HepG2 (cell line): ENCODE results near the gene PSMA7. TPM values are rescaled to one million over a fixed set of nuclear protein-coding genes. Genes with fewer than 3 reads are reported as not detected.

Experiments used
- AHR ChIP-seq: IDR thresholded peaks from 2 replicates; pipeline ENCODE4 v1.6.1; 2018; ENCODE audit warnings: missing genetic modification reagents, missing compliant biosample characterization
- ARNT ChIP-seq: fragments of 450-650 bp; IDR thresholded peaks from 2 replicates; pipeline ENCODE4 v1.6.1; 2017
- IKZF1 ChIP-seq: fragments of 450-650 bp; IDR thresholded peaks from 2 replicates; pipeline ENCODE4 v1.7.1; 2016
- KMT2B ChIP-seq: IDR thresholded peaks from 2 replicates; pipeline ENCODE4 v1.6.1; 2016; ENCODE audit warnings: missing genetic modification reagents, missing compliant biosample characterization
- RBM22 ChIP-seq: fragments of 200-400 bp; formaldehyde crosslinking; optimal IDR thresholded peaks from 2 replicates; pipeline ENCODE3; 2017; ENCODE audit warnings: mild to moderate bottlenecking, low read length, moderate library complexity
- RFXAP ChIP-seq: sonication (generic); formaldehyde crosslinking; IDR thresholded peaks from 2 replicates; pipeline ENCODE4 v1.4.0; 2020; ENCODE audit warnings: missing genetic modification reagents, borderline replicate concordance
- SUZ12 ChIP-seq: fragments of 150-350 bp; IDR thresholded peaks from 2 replicates; pipeline ENCODE4 v1.6.1; 2014; ENCODE audit warnings: low read depth, low read length
- TAF15 ChIP-seq: fragments of 200-400 bp; formaldehyde crosslinking; IDR thresholded peaks from one replicate; pipeline ENCODE4 v1.6.1; 2018; ENCODE audit warnings: mild to moderate bottlenecking, low read depth, low read length; ENCODE audit not compliant: poor library complexity, severe bottlenecking
- TOPORS ChIP-seq: sonication (generic); formaldehyde crosslinking; IDR thresholded peaks from 2 replicates; pipeline ENCODE4 v1.8.0; 2023; ENCODE audit warnings: mild to moderate bottlenecking, missing genetic modification reagents
- ZBTB21 ChIP-seq: sonication (generic); formaldehyde crosslinking; IDR thresholded peaks from 2 replicates; pipeline ENCODE4 v1.4.0; 2020; ENCODE audit warnings: missing genetic modification reagents
- ZFYVE20 ChIP-seq: sonication (generic); formaldehyde crosslinking; IDR thresholded peaks from 2 replicates; pipeline ENCODE4 v1.8.0; 2023; ENCODE audit warnings: low read depth, mild to moderate bottlenecking, moderate library complexity, missing genetic modification reagents, borderline replicate concordance
- ZNF230 ChIP-seq: sonication (generic); formaldehyde crosslinking; IDR thresholded peaks from 2 replicates; pipeline ENCODE4 v1.4.0; 2020; ENCODE audit warnings: mild to moderate bottlenecking, missing genetic modification reagents
- ZNF34 ChIP-seq: sonication (generic); formaldehyde crosslinking; IDR thresholded peaks from 2 replicates; pipeline ENCODE4 v1.4.0; 2020; ENCODE audit warnings: mild to moderate bottlenecking, missing genetic modification reagents, borderline replicate concordance
- ZNF414 ChIP-seq: sonication (generic); formaldehyde crosslinking; IDR thresholded peaks from 2 replicates; pipeline ENCODE4 v1.5.0; 2020; ENCODE audit warnings: missing genetic modification reagents
- ZNF441 ChIP-seq: sonication (generic); formaldehyde crosslinking; IDR thresholded peaks from 2 replicates; pipeline ENCODE4 v1.7.0; 2021; ENCODE audit warnings: missing genetic modification reagents, borderline replicate concordance
- ZNF652 ChIP-seq: IDR thresholded peaks from 2 replicates; pipeline ENCODE4 v1.6.1; 2016; ENCODE audit warnings: low read depth, borderline replicate concordance
- ZNF773 ChIP-seq: sonication (generic); formaldehyde crosslinking; IDR thresholded peaks from 2 replicates; pipeline ENCODE4 v1.4.0; 2020; ENCODE audit warnings: missing genetic modification reagents, borderline replicate concordance
- ZNF776 ChIP-seq: sonication (generic); formaldehyde crosslinking; IDR thresholded peaks from 2 replicates; pipeline ENCODE4 v1.4.0; 2020; ENCODE audit warnings: mild to moderate bottlenecking, missing genetic modification reagents
- ZNF792 ChIP-seq: IDR thresholded peaks from 2 replicates; pipeline ENCODE4 v1.6.1; 2016
- polyA plus RNA-seq, 8 experiments: library from polyadenylated mRNA; depleted of rRNA in 3 of 8; stranded (reverse) in 7 of 8; unstranded in 1 of 8; fragments of >200 nt; fragmentation: Illumina TruSeq in 4 of 8; extraction: Trizol in 4 of 8; gene quantifications; 2 replicates each; pipeline versions ENCODE4 v1.2.1 to v1.2.3, GENCODE V29; 2011 to 2016; ENCODE audit warnings: low read depth in 4 of 8, missing spikeins in 1 of 8, mixed read lengths in 1 of 8; ENCODE audit not compliant: insufficient read depth in 1 of 8
- total RNA-seq, 5 experiments: library from RNA; depleted of rRNA; stranded (reverse); fragments of >200 nt; fragmentation: Illumina TruSeq; extraction: Trizol; gene quantifications; 2 replicates each; pipeline ENCODE4 v1.2.3, GENCODE V29; 2016; ENCODE audit warnings: low read depth in 1 of 5
- TF ChIP-seq, protein P1 (sequence below): sonication (generic); formaldehyde crosslinking; IDR thresholded peaks from 2 replicates; pipeline ENCODE4 v1.4.0; 2020; ENCODE audit warnings: missing genetic modification reagents; ENCODE audit errors: not compliant biosample characterization
- TF ChIP-seq, protein P2 (sequence below): sonication (generic); formaldehyde crosslinking; IDR thresholded peaks from 2 replicates; pipeline ENCODE4 v1.4.0; 2020; ENCODE audit warnings: missing genetic modification reagents
- TF ChIP-seq, protein P3 (sequence below): sonication (generic); formaldehyde crosslinking; conservative IDR thresholded peaks from 2 replicates; pipeline ENCODE4 v1.4.0; 2020; ENCODE audit warnings: missing genetic modification reagents
- TF ChIP-seq, protein P4 (sequence below): sonication (generic); formaldehyde crosslinking; conservative IDR thresholded peaks from 2 replicates; pipeline ENCODE4 v1.4.0; 2020; ENCODE audit warnings: missing genetic modification reagents
- TF ChIP-seq, protein P5 (sequence below): sonication (generic); formaldehyde crosslinking; IDR thresholded peaks from 2 replicates; pipeline ENCODE4 v1.4.0; 2020; ENCODE audit warnings: mild to moderate bottlenecking, missing genetic modification reagents
- TF ChIP-seq, protein P6 (sequence below): sonication (generic); formaldehyde crosslinking; IDR thresholded peaks from 2 replicates; pipeline ENCODE4 v1.8.0; 2022; ENCODE audit warnings: missing genetic modification reagents, low read depth, mild to moderate bottlenecking, borderline replicate concordance

PSMA7 gene
- total and polyA plus RNA-seq, 2 of the 13 experiments (the other 11 are each of a cell fraction or from before 2014, with no cell fraction given), result 531 to 631 TPM

DNA sequence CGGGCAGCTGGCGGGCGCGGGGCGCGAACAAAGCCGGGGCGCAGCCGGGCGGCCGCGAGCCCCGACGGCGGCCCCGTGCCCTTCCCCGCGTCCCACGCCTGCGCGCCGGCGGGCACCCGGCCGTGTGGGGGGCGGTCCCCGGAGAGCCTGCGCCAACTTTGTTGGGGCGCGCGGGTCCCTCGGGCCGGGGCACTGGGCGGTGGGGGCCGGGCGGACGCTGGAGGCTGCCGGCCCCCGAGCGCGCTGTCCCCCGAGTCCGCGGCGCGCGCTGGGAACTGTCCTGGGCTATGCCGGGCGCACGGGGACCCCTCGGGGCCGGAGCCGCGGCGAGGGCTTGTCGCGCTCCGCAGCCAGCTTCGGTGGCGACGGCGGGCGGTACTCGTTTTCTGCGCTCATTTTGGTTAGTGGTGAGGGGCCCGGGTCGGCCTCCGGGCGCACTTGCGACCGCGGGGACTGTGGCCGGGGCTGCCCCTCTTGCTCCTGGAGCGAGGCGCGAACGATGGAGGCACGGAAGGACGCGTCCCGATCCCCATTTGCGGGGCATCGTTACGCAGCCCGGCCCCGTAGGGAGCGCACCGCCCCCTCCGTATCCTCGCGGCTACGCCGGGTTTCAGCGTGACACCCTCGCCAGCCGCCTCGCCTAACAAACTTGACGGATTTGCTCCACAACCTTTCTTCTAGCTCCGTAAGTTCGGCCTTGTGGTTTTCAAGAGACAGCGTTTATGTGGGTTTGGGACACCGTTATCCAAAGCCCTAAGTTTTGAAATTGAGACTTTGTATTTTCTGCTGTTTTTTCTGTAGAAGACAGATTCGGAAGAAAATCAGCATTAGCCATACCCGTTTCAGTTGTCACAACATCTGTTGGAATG, 997 bp upstream of the PSMA7 start (continued):
- TF ChIP-seq ZNF230 (CRISPR knock-in tag), result peak; percentile 43; the same call in 1 of the 2 replicates
- TF ChIP-seq, protein P1, sequence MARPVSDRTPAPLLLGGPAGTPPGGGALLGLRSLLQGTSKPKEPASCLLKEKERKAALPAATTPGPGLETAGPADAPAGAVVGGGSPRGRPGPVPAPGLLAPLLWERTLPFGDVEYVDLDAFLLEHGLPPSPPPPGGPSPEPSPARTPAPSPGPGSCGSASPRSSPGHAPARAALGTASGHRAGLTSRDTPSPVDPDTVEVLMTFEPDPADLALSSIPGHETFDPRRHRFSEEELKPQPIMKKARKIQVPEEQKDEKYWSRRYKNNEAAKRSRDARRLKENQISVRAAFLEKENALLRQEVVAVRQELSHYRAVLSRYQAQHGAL, result no peak
- TF ChIP-seq, protein P2, sequence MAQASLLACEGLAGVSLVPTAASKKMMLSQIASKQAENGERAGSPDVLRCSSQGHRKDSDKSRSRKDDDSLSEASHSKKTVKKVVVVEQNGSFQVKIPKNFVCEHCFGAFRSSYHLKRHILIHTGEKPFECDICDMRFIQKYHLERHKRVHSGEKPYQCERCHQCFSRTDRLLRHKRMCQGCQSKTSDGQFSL (CRISPR knock-in tag), result no peak
- no peak for TF ChIP-seq TAF15
- TF ChIP-seq TOPORS (CRISPR knock-in tag), result no peak
- TF ChIP-seq ZBTB21, result no peak
- TF ChIP-seq ZNF776, result peak; percentile 71; the same call in 1 of the 2 replicates
- no peak for TF ChIP-seq ZNF652 (CRISPR knock-in tag)
- no peak for TF ChIP-seq IKZF1
- TF ChIP-seq SUZ12, result no peak
- TF ChIP-seq ZFYVE20 (CRISPR knock-in tag), result no peak; the same call in 1 of the 2 replicates
- no peak for TF ChIP-seq ZNF773 (CRISPR knock-in tag)
- TF ChIP-seq KMT2B (CRISPR knock-in tag), result peak; percentile 22; the same call in 1 of the 2 replicates
- TF ChIP-seq, protein P3, sequence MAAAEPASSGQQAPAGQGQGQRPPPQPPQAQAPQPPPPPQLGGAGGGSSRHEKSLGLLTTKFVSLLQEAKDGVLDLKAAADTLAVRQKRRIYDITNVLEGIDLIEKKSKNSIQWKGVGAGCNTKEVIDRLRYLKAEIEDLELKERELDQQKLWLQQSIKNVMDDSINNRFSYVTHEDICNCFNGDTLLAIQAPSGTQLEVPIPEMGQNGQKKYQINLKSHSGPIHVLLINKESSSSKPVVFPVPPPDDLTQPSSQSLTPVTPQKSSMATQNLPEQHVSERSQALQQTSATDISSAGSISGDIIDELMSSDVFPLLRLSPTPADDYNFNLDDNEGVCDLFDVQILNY (CRISPR knock-in tag), result no peak; the same call in 1 of the 2 replicates
- no peak for TF ChIP-seq RBM22
- no peak for TF ChIP-seq ARNT
- TF ChIP-seq, protein P4, sequence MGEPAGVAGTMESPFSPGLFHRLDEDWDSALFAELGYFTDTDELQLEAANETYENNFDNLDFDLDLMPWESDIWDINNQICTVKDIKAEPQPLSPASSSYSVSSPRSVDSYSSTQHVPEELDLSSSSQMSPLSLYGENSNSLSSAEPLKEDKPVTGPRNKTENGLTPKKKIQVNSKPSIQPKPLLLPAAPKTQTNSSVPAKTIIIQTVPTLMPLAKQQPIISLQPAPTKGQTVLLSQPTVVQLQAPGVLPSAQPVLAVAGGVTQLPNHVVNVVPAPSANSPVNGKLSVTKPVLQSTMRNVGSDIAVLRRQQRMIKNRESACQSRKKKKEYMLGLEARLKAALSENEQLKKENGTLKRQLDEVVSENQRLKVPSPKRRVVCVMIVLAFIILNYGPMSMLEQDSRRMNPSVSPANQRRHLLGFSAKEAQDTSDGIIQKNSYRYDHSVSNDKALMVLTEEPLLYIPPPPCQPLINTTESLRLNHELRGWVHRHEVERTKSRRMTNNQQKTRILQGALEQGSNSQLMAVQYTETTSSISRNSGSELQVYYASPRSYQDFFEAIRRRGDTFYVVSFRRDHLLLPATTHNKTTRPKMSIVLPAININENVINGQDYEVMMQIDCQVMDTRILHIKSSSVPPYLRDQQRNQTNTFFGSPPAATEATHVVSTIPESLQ (CRISPR knock-in tag), result no peak
- no peak; the same call in 1 of the 2 replicates for TF ChIP-seq ZNF792 (CRISPR knock-in tag)
- TF ChIP-seq, protein P5, sequence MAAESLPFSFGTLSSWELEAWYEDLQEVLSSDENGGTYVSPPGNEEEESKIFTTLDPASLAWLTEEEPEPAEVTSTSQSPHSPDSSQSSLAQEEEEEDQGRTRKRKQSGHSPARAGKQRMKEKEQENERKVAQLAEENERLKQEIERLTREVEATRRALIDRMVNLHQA (CRISPR knock-in tag), result no peak
- no peak; the same call in 1 of the 2 replicates for TF ChIP-seq ZNF34 (CRISPR knock-in tag)
- peak; percentile 78 for TF ChIP-seq ZNF414 (CRISPR knock-in tag)
- TF ChIP-seq ZNF441, result no peak; the same call in 1 of the 2 replicates
- TF ChIP-seq AHR (CRISPR knock-in tag), result no peak
- TF ChIP-seq, protein P6, sequence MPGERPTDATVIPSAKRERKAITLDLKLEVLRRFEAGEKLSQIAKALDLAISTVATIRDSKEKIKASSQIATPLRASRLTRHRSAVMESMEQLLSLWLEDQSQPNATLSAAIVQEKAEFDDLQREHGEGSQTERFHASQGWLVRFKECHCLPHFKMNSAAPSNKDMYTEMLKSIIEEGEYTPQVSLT (CRISPR knock-in tag), result no peak
- TF ChIP-seq RFXAP (CRISPR knock-in tag), result no peak
